GM15510 (cell line): ENCODE results near the gene LPP.

Source experiments
- POLR2A ChIP-seq: IDR thresholded peaks from 3 replicates; pipeline ENCODE4 v1.6.1; 2011; ENCODE audit warnings: borderline replicate concordance; ENCODE audit not compliant: insufficient read length; ENCODE audit errors: extremely low read depth

The LPP gene

DNA sequence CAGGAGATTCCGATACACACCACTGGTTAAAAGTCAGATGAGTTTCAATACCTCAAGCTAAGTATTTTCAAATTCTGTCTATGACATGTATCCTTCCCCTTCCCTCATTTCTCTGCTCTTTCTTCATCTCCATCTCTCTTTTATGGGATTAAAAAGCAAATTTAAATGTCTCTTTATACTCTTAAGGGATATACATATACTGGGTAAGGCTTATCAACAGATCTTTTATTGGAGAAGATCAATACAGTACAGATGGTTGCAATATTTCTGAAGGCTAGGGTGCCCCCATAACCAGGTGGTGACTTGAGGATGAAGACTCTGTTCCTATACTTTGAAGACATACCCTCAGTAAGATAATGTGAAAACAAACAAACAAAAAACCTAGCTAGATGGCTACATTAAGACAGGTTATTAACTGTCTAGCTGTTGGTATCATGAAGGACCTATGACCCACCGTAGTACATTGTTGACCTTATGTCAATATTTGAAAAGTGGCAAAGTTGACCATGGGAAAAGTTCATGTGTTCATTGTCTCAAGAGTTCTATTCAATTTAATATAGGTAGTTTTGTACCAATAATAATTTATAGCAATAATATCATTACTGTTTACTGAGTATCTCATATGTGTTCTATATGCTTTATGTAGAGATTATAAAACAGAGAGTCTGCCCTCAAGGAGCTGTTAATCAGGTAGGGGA lies 319.8 kb downstream of the LPP start:
- TF ChIP-seq POLR2A = no peak

- TF ChIP-seq POLR2A = no peak
Measured at GRCh38 chr3:188476935-188477334, 323.0 kb downstream of the LPP start.

DNA sequence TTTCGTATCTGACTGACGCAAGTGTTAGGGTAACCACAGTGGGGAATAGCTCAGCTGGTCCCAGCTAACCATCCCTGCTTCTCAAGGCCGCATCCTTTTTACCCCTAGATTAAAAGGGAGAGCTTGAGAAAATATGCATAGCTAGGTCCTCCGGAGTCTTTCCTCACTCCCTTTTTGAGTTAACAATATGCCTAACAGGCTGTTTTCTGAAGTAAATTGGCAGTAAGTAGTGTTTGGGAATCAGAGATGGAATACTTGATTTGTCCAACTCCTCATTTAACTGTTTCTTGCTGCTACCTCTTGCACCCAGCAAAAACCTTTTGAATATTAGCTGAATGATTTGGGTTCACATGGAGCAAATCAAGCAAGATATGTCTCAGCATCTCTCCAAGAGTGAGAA lies 326.1 kb downstream of the LPP start:
- TF ChIP-seq POLR2A = no peak

- TF ChIP-seq POLR2A = no peak
Measured at GRCh38 chr3:188482929-188483328, 329.0 kb downstream of the LPP start.

DNA sequence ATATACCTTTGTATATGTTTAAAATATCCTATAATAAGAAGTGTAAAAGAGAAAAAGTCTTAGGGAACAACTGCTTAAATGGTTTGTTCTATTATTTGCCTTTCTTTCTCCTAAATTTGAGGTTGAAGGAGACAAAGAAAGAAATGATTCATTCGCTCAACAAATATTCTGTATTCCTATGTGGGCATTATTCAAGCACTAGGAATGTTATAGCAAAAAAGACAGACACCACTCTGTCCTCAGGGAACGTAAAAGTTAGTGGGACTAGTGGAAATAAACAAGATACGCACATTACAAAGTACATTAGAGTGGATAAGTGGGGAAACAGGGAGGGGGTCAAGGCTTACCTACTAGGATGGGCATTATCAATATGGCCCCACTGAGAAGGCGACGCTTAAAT lies 332.2 kb downstream of the LPP start:
- no peak for TF ChIP-seq POLR2A

GRCh38 chr3:188486952-188487351 lies 333.0 kb downstream of the LPP start:
- no peak for TF ChIP-seq POLR2A

GRCh38 chr3:188487652-188488051 lies 333.7 kb downstream of the LPP start:
- no peak for TF ChIP-seq POLR2A

GRCh38 chr3:188488801-188489200 lies 334.8 kb downstream of the LPP start:
- no peak for TF ChIP-seq POLR2A

DNA sequence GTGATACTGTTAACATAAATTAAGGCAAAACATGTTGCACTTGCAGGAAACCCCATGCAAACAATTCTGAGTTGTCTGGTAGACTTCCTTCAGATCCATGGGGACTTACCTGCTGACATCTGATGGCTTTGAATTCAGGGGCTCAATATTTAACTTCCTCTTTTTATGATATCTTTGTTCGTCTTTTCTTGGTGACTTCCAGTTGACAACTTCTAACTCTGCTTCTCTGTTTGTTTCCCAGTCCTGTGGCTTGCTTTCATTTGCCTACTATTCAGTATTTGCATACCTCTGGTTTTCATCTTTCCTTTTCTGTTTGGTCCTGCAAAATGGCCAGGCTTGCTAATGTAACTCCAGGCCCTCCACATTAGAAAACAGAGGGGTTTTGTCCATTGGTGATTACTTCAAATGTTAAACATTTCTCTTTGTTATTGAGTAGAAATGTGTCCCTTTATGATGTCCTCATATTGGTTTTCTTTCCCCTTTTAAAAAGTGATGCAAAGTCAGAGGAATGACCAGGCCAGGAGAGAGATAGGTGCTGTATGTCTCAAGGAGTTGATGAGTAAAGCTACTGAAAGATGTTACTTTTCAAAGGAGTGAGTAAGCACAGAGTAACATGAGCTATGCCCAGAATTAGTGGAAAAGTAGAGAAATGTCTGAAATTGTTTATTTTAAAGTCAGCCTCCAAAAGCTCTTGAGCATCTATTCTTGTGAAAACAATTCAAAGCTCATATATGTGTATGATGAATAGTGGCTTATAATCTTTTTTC lies 335.9 kb downstream of the LPP start:
- TF ChIP-seq POLR2A = no peak

- TF ChIP-seq POLR2A = no peak
Measured at GRCh38 chr3:188490416-188490815, 336.5 kb downstream of the LPP start.

DNA sequence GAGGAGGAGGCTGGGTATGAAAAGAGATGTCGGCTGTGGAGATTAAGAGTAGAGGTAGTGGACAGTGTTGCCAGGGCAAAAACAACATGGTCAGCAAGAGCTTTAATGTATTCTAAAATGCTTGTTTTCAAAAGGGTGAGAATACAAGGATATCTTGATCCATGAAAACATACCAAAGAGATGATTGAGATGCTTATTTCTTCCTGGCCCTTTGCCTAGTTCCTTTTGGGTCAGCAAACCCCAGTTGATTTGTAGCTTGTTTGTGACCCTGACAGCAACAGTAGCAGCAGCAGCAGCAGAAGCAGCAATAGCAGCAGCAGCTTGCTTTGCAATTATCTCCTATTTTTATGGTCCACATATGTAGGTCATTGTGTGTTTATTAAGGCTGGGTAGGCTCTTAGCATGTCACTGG lies 337.3 kb downstream of the LPP start:
- TF ChIP-seq POLR2A = no peak

GRCh38 chr3:188496390-188496789 lies 342.4 kb downstream of the LPP start:
- TF ChIP-seq POLR2A = no peak

- no peak for TF ChIP-seq POLR2A
Measured at GRCh38 chr3:188497021-188497420, 343.1 kb downstream of the LPP start.

- TF ChIP-seq POLR2A = no peak
Measured at GRCh38 chr3:188503647-188504046, 349.7 kb downstream of the LPP start.

- TF ChIP-seq POLR2A = no peak
Measured at GRCh38 chr3:188505151-188505550, 351.2 kb downstream of the LPP start.

GRCh38 chr3:188505911-188506310 lies 352.0 kb downstream of the LPP start:
- no peak for TF ChIP-seq POLR2A
